ENCODE data around the gene ZCWPW1.

GRCh38 chr7:100437150-100438100, 8.9 kb upstream of the ZCWPW1 start:
- TF ChIP-seq, protein P1, sequence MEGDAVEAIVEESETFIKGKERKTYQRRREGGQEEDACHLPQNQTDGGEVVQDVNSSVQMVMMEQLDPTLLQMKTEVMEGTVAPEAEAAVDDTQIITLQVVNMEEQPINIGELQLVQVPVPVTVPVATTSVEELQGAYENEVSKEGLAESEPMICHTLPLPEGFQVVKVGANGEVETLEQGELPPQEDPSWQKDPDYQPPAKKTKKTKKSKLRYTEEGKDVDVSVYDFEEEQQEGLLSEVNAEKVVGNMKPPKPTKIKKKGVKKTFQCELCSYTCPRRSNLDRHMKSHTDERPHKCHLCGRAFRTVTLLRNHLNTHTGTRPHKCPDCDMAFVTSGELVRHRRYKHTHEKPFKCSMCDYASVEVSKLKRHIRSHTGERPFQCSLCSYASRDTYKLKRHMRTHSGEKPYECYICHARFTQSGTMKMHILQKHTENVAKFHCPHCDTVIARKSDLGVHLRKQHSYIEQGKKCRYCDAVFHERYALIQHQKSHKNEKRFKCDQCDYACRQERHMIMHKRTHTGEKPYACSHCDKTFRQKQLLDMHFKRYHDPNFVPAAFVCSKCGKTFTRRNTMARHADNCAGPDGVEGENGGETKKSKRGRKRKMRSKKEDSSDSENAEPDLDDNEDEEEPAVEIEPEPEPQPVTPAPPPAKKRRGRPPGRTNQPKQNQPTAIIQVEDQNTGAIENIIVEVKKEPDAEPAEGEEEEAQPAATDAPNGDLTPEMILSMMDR (IDR thresholded peaks at IDR 0.05; ENCODE audit: insufficient read depth, low read length, poor library complexity, severe bottlenecking): no peak
- TF ChIP-seq EZH2phosphoT487 (conservative IDR thresholded peaks at IDR 0.05; ENCODE audit: low read length): no peak
